Activated CD8-positive, alpha-beta memory T cell treated with anti-CD3 and anti-CD28 coated beads for 24 hours (primary cell): Measurements from ENCODE around the gene PREPL.

ENCODE experiments used
- DNase-seq: peaks from one replicate; pipeline ENCODE4 v3.0.0-alpha.2; 2020

Gene PREPL

GRCh38 chr2:44291281-44292248, 69.7 kb downstream of the PREPL start:
- DNase-seq = no peak

- DNase-seq = no peak
Observed at GRCh38 chr2:44290261-44290660, 71.0 kb downstream of the PREPL start.

- DNase-seq = no peak
Observed at GRCh38 chr2:44286884-44287638, 74.2 kb downstream of the PREPL start.

- no peak for DNase-seq
Observed at GRCh38 chr2:44286119-44286883, 75.0 kb downstream of the PREPL start.

GRCh38 chr2:44285174-44285573, 76.1 kb downstream of the PREPL start:
- DNase-seq = no peak

- no peak for DNase-seq
Observed at GRCh38 chr2:44283116-44283666, 78.1 kb downstream of the PREPL start.

GRCh38 chr2:44280869-44281268, 80.4 kb downstream of the PREPL start:
- no peak for DNase-seq

- no peak for DNase-seq
Observed at GRCh38 chr2:44277541-44277940, 83.8 kb downstream of the PREPL start.

- DNase-seq = no peak
Observed at GRCh38 chr2:44275927-44276303, 85.4 kb downstream of the PREPL start.

GRCh38 chr2:44273596-44273995, 87.7 kb downstream of the PREPL start:
- DNase-seq = no peak

GRCh38 chr2:44273076-44273475, 88.2 kb downstream of the PREPL start:
- DNase-seq = no peak

- DNase-seq = no peak
Observed at GRCh38 chr2:44271296-44271695, 90.0 kb downstream of the PREPL start.

- no peak for DNase-seq
Observed at GRCh38 chr2:44269831-44270230, 91.5 kb downstream of the PREPL start.

- no peak for DNase-seq
Observed at GRCh38 chr2:44267796-44268648, 93.3 kb downstream of the PREPL start.
